ENCODE data around the gene STX18. TPM values are rescaled to one million over a fixed set of nuclear protein-coding genes. Genes with fewer than 3 reads are reported as not detected.
"Not testable (repeated sequence)": the region's sequence is repeated elsewhere in the genome, so short reads cannot be mapped to it uniquely, and the experiment has no call there.

The STX18 gene
- total RNA-seq, 1 donor from 2014 or later = 36.7 TPM

GRCh38 chr4:4509521-4509920 is 32.3 kb downstream of the STX18 start:
- H3K36me3 Mint-ChIP-seq (ENCODE audit: low read depth) = no peaks in the 10 kb centered on the region
- H3K4me1 Mint-ChIP-seq = peaks cover 2% of the 10 kb centered on the region
- no peak for TF ChIP-seq CTCF (conservative IDR thresholded peaks at IDR 0.05)
- H3K9me3 Mint-ChIP-seq = no peaks in the 10 kb centered on the region
- H3K4me3 Mint-ChIP-seq = no peak overlapping the region
- H3K27ac Mint-ChIP-seq (ENCODE audit: unreplicated experiment) = no peak overlapping the region
- DNase-seq (ENCODE audit: low read depth, low spot score) = no peak
- no peaks in the 10 kb centered on the region for H3K27me3 Mint-ChIP-seq (ENCODE audit: low read depth)

- H3K4me3 Mint-ChIP-seq = no peak overlapping the region
- no peaks in the 10 kb centered on the region for H3K9me3 Mint-ChIP-seq
- no peaks in the 10 kb centered on the region for H3K27me3 Mint-ChIP-seq (ENCODE audit: low read depth)
- peak; percentile 61 for TF ChIP-seq CTCF (conservative IDR thresholded peaks at IDR 0.05)
- H3K27ac Mint-ChIP-seq (ENCODE audit: unreplicated experiment) = no peak overlapping the region
- peaks cover 10% of the 10 kb centered on the region for H3K4me1 Mint-ChIP-seq
- H3K36me3 Mint-ChIP-seq (ENCODE audit: low read depth) = no peaks in the 10 kb centered on the region
- no peak for DNase-seq (ENCODE audit: low read depth, low spot score)
Observed at GRCh38 chr4:4507923-4508322, 33.9 kb downstream of the STX18 start.

GRCh38 chr4:4507403-4507802 is 34.4 kb downstream of the STX18 start:
- Mint-ChIP-seq H3K4me1 (peaks cover 15% of the 10 kb centered on the region), H3K4me3 (no peak overlapping the region), H3K27me3 (ENCODE audit: low read depth) (no peaks in the 10 kb centered on the region), H3K9me3 (no peaks in the 10 kb centered on the region), H3K27ac (ENCODE audit: unreplicated experiment) (no peak overlapping the region), H3K36me3 (ENCODE audit: low read depth) (no peaks in the 10 kb centered on the region)
- TF ChIP-seq CTCF (conservative IDR thresholded peaks at IDR 0.05) = no peak
- no peak for DNase-seq (ENCODE audit: low read depth, low spot score)

GRCh38 chr4:4506961-4507360 is 34.9 kb downstream of the STX18 start:
- Mint-ChIP-seq H3K27ac (ENCODE audit: unreplicated experiment) (no peak overlapping the region), H3K4me3 (no peak overlapping the region)
- no peak for TF ChIP-seq CTCF (conservative IDR thresholded peaks at IDR 0.05)

GRCh38 chr4:4505211-4505610 is 36.6 kb downstream of the STX18 start:
- not testable (repeated sequence) for DNase-seq (ENCODE audit: low read depth, low spot score); H3K9me3 Mint-ChIP-seq; H3K27ac Mint-ChIP-seq (ENCODE audit: unreplicated experiment); H3K27me3 Mint-ChIP-seq (ENCODE audit: low read depth); H3K36me3 Mint-ChIP-seq (ENCODE audit: low read depth)
- Mint-ChIP-seq H3K4me1 (peaks cover 16% of the 10 kb centered on the region), H3K4me3 (peak overlapping the region; percentile 22)

More at GRCh38 chr4:4506961-4507360, 34.9 kb downstream of the STX18 start:
- peaks cover 15% of the 10 kb centered on the region for H3K4me1 Mint-ChIP-seq
- H3K9me3 Mint-ChIP-seq = no peaks in the 10 kb centered on the region
- no peak for DNase-seq (ENCODE audit: low read depth, low spot score)
- no peaks in the 10 kb centered on the region for H3K36me3 Mint-ChIP-seq (ENCODE audit: low read depth)
- H3K27me3 Mint-ChIP-seq (ENCODE audit: low read depth) = no peaks in the 10 kb centered on the region

- Mint-ChIP-seq H3K4me3 (peak overlapping the region; percentile 22), H3K9me3 (no peaks in the 10 kb centered on the region), H3K4me1 (peaks cover 20% of the 10 kb centered on the region), H3K27ac (ENCODE audit: unreplicated experiment) (no peak overlapping the region), H3K36me3 (ENCODE audit: low read depth) (no peaks in the 10 kb centered on the region), H3K27me3 (ENCODE audit: low read depth) (no peaks in the 10 kb centered on the region)
- DNase-seq (ENCODE audit: low read depth, low spot score) = no peak
- TF ChIP-seq CTCF (conservative IDR thresholded peaks at IDR 0.05) = no peak
Observed at GRCh38 chr4:4504783-4505182, 37.1 kb downstream of the STX18 start.

Measured in neural crest cell (in vitro differentiated cells).